NCI-H526 (cell line): ENCODE data around the gene CDK10.
A peak's percentile ranks its signal among the peaks of the same experiment; 100 is the strongest.
"Not testable (repeated sequence)": the region's sequence is repeated elsewhere in the genome, so short reads cannot be mapped to it uniquely, and the experiment has no call there.

Experiments used
- DNase-seq, 2 experiments: peaks; one replicate each; lab custom pipeline; 2025; lab: John Stamatoyannopoulos, UW

The CDK10 gene

DNA sequence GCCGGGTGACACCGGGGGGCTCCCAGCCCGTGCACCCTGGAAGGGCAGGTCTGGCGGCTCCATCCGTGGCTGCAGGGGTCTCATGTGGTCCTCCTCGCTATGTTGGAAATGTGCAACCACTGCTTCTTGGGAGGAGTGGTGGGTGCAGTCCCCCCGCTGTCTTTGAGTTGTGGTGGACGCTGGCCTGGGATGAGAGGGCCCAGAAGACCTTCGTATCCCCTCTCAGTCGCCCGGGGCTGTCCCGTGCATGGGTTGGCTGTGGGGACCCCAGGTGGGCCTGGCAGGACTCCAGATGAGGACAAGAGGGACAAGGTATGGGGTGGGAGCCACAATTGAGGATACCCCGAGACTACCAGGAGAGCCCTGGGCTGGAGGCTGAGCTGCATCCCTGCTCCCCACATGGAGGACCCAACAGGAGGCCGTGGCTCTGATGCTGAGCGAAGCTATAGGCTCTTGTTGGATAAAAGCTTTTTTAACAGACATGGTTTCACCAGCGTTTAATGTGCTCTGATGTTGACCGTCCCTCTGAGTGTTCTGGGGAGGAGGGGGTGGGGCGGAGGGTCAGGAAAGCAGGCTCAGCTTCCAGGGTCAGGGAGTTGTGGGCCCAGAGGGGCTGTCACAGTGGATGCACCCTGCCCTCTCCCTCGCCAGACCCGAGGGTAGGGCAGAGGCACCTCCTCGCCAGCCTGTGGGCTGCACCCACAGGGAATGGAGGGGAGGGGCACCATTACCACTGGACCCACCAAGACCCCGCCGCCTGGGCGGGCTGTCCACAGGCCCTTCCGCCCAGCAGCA lies 9.6 kb downstream of the CDK10 start:
- DNase-seq = no peak

DNA sequence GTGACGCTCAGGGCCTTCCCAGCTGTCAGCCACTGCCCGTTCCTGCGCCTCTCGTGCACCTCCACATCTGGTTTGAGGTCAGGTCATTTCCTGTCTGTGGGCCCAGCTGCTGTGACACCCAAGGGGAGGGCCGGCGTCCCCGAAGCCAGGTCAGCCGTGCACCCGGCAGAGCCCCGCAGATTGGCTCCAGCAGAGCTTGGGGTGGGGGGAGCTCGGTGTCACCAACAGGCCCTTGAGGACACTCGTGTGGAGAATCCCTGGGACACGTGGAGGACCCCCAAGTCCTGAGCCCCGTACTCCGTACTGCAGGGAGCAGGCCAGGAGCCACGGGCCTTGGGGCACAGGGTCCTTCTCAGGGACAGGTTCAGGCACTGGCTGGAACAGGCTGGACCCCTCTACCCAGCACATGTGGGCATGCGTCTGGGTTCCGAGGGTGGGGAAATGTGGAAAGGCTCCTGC lies 10.2 kb downstream of the CDK10 start:
- DNase-seq = no peak

DNA sequence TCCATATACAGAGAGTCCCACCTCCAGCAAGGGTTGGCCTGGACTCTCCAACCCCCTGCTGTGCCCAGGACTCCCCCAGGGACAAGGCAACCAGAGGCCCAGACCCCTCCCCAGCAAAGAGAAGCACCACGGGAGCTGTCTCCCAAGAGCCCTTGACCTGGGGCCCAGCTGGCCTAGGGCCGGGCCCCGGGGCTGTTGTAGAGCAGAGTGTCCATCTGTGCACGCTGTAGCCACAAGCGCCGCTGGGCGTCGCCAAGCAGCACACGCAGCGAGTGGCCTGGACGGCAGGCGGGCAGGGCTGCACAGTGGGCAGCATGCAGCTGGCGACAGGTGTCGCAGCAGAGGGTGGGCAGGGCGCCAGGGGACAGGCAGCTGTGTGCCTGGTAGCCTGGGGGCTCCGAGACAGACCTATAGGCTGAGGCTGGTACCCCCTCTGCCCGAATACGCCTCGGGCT lies 10.7 kb downstream of the CDK10 start:
- DNase-seq = no peak

DNA sequence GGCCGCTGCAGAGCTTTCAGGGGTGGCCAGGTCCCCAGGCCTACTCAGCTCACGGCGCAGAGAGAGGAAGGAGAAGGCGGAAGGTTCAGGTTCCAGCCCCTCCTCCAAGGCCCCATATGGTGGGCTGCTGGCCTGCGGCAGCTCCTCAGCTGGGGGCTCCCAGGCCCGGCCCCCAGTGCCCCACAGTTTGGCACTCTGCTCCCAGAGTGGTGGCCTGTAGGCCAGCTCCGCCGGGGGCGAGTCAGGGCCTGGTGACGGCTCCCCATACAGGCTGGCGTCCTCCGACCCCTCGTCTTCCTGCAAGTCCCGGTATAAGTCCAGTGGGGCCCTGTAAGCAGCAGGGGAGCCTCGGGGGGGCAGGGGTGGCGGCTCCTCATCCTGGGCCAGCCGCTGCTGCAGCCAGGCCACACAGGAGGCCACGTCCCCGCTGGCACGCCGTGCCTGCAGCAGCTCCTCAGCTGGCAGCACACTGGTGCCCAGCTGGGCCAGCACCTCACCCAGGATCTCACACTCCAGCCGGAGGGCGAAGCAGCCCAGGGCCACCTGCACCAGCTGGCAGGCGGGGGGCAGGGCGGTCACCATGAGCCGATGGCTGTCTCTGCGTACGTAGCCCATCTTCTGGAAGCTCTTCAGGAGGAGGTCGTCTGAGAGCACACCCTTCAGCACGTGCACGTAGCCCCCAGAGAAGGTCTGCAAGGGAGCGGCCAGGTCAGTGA lies 11.3 kb downstream of the CDK10 start:
- DNase-seq = no peak

DNA sequence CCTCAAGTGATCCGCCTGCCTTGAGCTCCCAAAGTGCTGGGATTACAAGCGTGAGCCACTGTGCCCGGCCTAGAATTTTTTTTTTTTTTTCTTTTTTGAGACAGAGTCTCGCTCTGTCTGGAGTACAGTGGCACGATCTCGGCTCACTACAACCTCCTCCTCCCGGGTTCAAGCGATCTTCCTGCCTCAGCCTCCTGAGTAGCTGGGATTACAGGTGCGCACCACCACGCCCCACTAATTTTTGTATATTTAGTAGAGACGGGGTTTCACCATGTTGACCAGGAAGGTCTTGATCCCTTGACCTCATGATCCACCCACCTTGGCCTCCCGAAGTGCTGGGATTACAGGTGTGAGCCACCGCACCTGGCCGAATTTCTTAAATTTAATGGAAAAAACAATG lies 12.2 kb downstream of the CDK10 start:
- not testable (repeated sequence) for DNase-seq

DNA sequence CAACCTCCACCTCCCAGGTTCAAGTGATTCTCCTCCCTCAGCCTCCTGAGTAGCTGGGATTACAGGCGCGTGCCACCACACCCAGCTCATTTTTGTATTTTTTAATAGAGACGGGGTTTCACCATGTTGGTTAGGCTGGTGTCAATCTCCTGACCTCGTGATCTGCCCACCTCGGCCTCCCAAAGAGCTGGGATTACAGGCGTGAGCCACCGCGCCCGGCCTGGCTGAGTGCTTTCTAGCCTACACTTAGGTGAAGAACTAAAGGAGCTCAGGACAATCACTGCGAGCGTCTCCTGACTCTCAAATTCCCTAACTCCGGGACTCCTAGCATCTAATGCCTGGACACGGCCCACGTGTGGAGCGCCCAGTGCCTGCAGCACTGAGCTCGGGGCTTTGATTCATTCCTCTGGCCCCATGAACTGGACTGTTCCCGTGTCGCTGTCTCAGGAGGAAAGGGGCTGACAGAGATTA lies 13.2 kb downstream of the CDK10 start:
- not testable (repeated sequence) for DNase-seq

DNA sequence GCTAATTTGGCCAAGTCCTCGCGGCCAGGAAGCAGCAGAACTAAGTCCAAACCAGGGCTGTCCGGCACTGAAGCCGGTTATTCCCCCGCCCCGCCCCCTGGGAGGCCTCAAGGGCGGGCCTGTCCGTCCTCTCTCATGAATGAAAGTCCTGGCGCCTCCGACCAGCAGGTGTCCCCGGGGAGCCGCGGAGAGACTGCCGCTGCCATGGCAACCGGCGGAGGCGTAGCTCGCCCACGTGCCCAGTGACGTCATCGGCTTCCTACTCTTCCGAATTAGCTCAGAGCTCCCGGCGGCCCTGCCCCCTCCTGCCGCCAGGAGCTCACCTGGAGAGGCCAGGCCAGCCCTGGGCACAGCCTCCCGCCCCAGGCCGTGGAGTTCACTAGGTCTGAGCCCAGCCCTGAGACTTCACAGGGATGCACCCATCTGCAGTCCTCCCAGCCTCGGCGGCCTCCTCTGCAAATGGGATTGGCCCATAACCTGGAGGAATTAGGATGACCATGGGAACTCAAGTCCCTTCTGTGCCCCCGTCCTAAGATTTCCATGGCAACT lies 13.7 kb downstream of the CDK10 start:
- DNase-seq = peak; percentile 90 to 98

DNA sequence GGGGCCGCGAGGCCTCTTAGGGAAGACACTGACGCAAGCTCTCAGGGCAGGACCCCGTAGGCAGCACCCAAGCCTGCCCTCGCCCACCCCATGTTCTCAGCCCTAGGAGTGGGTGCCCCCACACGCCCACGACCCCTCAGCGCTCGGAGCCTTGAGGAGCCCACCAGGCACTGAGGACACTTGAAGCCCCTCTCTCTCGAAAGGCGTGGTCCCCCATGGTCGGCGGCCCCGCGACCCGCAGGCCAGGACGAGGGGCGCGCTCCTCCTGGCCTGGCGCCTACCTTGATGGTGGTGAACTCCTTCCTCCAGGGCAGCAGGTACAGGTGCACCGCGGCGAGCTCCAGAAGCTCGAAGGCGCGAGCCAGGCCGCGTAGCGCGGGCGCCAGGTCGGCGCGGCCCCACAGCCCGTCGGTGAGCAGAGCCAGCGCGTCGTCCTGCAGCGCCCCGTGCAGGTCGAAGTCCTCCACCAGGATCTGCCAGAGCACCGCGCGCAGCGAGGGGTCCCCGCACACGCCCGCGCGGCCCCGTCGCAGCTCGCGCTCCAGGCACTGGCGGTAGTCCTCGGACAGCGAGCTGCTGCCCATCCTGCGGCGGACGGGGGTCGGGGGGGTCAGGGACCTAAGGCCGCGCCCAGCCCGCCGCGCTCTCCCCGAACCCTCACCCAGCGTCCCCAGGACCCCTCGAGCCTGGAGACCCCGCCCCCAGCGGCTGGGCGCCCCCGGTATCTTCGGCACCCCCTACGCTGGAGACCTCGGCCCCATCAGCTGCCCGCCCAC lies 14.3 kb downstream of the CDK10 start:
- DNase-seq = peak in 1 of 2 experiments; percentile 72

DNA sequence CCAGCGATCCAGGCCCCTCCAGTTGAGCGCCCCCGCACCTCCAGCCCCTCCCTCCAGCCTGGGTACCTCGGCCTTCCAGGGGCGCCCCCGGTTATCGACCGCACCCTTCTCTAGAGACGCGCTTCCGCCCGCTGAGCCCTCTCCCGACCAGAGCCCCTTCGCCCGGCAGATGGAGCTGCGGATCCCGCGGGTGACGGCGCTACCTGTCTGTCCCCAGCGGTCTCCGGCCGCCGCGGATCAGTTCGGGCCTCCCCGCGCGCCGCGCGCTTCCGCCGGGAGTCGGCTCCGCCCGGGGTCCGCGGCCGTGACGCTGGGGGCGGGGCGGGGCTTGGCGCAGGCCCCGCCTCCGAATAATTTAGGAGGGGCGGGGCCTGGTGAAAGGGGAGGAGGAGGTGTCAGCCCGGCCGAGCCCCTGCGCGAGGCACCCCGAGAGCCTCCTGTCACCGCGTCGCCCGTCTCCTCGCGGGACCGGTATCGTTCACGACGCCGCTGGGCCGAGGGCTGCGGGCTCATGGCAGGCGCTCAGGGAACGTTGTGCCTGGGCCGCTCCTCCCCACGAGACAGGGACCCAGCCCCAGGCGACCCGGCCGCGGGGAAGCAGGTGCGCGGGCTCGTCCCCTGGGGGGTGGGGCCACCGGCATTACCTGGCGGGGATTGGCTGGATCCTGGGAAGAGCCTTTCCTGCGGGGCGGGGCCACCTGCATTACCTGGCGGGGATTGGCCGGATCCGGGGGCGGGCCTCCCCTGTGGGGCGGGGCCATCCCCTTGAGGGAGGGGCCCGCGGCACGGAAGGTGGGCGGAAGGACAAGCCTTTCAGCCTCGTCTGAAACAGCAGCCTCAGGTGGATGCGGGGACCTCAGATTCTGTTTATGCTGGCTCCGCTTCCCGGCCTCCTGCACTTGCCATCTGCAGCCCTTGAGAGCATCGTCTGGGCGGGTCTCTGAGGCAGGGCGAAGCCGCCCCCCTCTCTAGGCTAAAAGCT lies 15.2 kb downstream of the CDK10 start, which contains the start of gene SPATA2L:
SPATA2L (minus strand) TSS at position 281 of the 982 bp plus-strand sequence. CDS start 473 bp downstream, outside the sequence.
- peak; percentile 82 to 96 for DNase-seq

DNA sequence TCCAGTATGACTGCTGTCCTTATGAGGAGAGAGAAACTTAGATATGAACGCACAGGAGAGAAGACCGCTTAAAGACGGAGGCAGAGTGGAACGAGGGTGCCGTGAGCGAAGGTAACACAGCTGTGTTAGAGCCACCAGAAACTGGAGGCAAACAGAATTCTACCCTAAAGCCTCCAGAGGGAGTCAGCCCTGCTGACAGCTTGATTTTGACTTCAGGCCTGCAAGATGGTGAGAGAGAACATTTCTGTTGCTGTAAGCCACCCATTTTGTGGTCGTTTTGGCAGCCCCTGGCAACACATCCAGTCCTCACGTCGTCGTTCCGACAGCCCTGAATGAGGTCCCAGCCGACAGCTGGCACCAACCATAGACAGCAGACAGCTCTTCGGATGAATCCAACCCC lies 17.8 kb downstream of the CDK10 start:
- DNase-seq = no peak

DNA sequence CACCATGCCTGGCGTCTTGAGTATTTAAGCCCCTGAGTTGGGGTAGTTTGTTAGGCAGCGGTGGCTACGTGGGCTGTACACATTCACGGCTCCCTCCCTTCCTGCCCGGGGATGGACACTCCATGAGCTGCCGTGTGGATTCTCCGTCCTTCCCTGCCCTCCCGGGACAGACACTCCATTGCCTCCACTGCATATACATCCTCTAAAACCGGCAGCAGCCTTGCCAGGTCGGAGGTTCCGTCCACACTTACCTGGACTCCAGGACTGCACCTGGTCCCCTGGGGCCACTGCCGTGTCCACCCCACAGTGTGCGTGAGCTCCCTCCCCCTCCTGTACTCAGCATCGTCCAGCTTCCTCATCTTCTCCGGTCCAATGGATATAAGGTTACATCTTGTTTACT lies 18.5 kb downstream of the CDK10 start:
- no peak for DNase-seq

DNA sequence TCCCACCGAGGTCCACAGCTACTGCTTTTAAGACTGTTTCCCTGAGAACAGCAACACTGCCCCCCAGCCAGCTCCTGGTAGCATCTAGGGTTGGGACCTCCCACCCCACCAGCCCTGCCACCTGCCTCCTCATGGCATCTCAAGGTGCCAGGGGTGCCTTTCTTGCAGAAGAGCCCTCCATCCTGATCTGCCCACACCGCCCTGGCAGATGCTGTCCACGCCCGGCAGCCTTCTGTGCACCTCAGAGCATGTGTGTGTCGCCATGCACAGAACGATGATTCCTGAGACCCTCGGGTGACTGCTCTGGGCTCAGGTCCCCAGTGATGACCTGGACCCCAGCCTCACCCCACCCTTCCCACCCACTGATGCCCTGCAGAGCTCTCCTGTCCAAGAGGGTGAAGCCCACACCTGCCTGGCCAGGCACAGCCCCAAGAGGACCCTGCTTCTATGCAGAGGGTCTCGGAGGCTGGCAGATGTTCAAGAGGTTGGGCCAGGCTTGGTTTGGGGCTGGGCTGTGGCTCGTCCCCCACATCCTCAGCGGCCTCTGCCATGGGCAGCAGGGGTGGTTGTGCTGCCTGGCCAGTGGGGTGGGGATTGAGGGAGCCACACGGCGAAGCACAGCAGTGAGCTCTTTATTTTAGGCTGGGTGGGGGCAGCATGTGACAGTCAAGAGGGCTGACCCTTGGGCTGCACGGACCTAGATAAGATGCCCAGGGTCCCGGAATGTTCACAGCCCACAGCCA lies 20.2 kb downstream of the CDK10 start:
- no peak for DNase-seq

DNA sequence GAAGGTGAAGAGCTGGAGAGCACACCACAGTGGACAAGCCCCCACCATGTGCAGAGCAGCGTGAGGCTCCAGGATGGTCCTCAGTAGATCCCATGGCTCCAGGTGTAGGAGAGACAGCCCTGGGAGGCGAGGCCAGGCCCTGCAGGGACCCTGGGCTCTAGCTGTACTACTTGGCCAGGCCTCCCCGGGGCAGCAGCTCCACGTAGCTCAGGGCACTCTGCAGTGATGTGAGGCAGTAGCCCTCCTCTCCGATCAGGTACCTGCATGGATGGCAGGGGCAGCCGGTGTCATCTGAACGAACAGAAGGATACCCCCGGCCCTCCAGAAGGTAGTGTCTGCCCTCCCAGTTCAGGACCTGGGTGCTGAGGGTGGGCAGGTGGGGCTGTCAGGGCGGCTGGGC lies 21.2 kb downstream of the CDK10 start:
- no peak for DNase-seq

DNA sequence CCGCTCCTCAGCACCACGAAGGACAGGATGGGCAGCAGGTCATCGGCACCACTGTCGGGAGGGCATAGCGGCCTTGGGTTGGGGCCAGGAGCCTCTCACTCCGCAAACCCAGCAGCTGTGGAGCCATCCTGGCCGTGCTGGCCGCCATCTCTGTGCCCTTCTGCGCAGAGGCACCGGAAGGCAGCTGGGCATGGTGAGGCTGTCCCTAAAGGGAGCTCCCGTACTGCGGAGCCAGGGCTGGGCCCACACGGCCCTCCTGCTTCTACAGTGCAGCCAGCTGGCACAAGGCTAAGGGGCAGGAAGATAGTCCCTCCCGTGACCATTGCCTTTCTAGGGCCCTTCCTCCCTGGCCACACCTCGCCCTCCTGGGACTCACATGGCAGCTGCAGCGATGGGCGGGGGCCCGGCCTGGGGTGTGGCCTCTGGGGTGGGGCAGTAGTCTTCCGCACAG lies 22.0 kb downstream of the CDK10 start:
- DNase-seq = no peak

DNA sequence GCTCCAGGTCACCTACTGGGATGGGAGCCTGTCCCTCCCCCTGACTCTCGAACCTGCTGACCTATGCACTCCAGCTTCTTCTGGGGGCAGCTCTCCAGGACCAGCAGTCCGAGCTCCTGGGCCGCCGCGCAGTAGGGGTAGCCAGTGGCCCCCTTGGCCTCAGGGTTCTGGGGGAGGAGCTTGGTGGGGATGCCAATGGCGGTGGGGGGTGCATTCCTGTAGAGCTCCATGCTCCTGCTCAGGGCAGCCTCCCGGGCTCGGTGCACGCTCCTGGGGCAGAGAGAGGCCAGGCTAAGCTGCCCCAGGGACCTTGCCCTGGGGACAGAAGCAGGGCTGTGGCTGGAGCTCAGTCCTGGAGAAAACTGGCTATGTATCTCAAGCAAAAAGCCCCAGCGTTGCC lies 22.7 kb downstream of the CDK10 start:
- DNase-seq = no peak

DNA sequence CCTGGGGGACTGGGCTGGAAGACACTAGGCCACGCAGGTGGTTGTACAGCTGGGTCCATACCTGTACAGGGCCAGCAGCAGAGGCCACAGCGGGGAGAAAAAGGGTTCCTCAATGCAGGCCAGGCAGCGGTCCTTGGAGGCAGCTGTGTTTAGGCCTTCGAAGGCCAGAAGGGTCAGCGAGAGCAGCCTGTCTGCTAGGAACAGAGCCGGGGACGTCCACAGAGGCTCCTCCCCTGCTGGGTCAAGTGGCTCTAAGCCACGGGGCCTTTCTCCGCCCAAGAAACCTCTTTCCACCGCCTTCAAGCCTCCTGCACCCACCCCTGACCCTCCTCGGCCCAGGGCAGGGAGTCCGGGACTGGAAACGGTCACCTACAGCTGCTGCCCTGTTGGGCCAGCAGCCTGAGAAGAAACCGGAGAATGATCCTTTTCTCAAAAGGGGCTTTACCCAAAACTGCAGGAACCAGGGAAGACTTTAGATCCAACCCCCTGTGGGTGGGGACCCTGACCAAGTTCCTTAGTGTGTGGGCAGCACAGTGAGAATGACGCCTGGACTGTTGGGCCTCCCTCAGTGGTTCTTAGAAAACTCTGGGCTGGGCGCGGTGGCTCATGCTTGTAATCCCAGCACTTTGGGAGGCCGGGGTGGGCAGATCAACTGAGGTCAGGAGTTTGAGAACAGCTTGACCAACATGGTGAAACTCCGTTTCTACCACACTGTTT lies 23.4 kb downstream of the CDK10 start:
- no peak for DNase-seq

DNA sequence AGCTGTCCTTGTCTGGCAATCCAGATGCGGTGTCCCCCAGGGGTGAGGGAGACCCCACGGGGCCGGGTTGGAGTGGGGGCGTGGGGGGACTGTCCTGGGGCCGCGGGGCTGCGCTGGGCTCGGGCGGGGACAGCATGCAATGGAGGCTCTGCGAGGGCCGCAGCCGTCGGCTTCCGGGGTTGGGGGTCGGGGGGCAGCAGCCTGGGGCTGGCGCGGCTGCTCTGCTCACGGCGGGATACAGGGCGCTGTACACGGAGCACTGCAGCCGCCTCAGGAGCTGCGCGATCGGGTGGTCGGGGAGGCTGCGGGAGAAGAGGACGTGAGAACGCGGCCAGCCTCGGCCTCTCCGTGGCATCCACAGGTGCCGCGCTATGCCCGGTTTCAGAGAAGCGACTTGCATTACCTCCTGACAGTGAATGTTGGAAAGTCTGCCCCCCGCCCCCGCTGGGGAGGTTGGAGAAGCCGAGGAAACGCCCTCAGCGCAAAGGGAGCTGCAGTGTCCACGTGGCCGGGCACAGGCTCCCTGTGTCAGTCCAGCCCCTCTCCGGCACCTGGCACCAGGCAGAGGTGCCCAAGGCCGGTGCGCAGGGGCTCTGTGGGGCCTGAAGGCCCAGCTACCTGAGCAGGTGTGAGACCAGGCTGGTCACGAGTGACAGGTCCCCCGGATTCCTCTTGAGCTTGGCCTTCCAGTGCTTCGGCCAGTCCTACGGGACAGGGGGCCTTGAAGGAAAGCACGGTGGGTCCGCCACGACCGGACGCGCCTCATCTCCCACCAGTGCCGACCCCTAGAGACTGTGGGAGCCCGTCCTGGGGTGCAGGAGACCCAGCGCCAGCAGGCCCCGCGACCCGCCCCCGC lies 24.4 kb downstream of the CDK10 start:
- DNase-seq = peak in 1 of 2 experiments; percentile 32

DNA sequence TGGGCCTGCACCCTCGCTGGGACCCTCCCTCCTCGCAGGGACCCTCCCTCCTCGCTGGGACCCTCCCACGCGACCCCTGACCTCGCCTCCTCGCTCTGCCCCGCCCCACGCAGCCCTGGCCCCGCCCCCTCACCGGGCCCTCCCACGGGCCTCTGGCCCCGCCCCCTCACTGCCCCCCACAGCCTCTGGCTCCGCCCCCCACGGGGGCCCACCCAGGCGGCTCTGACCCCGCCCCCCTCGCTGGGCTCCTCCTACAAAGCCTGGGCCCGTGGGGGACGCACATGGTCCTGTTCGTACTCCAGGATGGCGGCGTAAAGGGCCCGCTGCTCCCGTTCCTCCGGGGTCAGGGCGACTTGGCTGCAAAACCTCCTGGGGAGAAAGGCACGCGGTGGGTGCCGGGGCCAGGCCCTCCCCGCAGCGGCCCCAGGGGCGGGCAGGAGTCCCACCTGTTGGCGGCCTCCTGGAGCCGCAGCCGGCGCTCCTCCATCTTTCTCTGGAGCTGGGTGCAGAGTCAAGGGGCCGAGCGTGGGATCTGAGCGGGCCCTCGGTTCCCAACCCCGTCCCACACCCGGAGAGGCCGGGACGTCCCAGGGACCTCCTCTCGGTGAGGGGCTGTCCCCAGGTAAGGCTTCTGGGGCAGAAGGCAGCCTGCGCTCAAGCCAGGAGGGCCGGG lies 25.2 kb downstream of the CDK10 start:
- peak in 1 of 2 experiments; percentile 69 for DNase-seq
